Nephron (organoid): ENCODE results near the gene KATNA1.
A peak's percentile ranks its signal among the peaks of the same experiment; 100 is the strongest.

ENCODE experiments used
- H3K27ac Mint-ChIP-seq, 3 experiments: 2 replicates each; pipeline ENCODE4 v1.8.0; 2020; ENCODE audit warnings: mixed read lengths in 3 of 3, mild to moderate bottlenecking in 2 of 3, moderate library complexity in 1 of 3
- H3K27me3 Mint-ChIP-seq: 2 replicates; pipeline ENCODE4 v1.8.0; 2021; ENCODE audit warnings: low read depth, mild to moderate bottlenecking, moderate library complexity, mixed read lengths
- H3K36me3 Mint-ChIP-seq: 2 replicates; pipeline ENCODE4 v1.8.0; 2020; ENCODE audit warnings: low read depth, mixed read lengths
- H3K4me1 Mint-ChIP-seq: 2 replicates; pipeline ENCODE4 v1.8.0; 2020; ENCODE audit warnings: mixed read lengths
- H3K4me3 Mint-ChIP-seq, 3 experiments: 2 replicates each; pipeline ENCODE4 v1.8.0; 2020; ENCODE audit warnings: mild to moderate bottlenecking in 3 of 3, mixed read lengths in 3 of 3, moderate library complexity in 2 of 3
- H3K9me3 Mint-ChIP-seq: 2 replicates; pipeline ENCODE4 v1.8.0; 2020; ENCODE audit warnings: mixed read lengths
- TF ChIP-seq, protein P1 (sequence below), 3 experiments: fragments of 200-600 bp; sonication (generic); IDR thresholded peaks; one replicate each; pipeline ENCODE4 v1.5.0; 2021; ENCODE audit warnings: antibody characterized with exemption in 3 of 3; ENCODE audit not compliant: unreplicated experiment in 3 of 3

Gene KATNA1

DNA sequence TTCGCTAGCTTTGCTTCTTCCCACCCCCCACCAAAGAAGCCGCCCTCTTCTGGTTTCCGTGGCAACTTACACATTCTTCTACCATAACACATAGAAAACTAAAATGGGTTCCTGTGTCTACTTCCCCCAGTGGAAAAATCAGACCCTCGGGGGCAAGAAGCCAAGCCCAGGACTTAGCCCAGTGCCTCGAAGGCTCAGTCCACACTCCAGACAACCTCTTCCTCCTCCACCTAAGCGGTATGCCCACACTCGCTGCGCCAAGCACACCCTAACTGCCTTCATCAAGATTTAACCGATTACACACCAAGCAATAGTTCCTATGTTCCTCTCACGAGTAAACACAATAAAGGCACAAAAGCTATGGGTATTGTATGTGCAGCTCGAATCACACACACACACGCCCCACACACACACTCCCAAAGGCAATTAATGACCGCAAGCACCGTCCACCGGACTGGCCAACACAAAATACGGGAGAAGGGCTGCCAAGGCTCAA is 103.2 kb downstream of the KATNA1 start:
- peaks cover 40% of the 10 kb centered on the region for H3K4me1 Mint-ChIP-seq
- TF ChIP-seq, protein P1, sequence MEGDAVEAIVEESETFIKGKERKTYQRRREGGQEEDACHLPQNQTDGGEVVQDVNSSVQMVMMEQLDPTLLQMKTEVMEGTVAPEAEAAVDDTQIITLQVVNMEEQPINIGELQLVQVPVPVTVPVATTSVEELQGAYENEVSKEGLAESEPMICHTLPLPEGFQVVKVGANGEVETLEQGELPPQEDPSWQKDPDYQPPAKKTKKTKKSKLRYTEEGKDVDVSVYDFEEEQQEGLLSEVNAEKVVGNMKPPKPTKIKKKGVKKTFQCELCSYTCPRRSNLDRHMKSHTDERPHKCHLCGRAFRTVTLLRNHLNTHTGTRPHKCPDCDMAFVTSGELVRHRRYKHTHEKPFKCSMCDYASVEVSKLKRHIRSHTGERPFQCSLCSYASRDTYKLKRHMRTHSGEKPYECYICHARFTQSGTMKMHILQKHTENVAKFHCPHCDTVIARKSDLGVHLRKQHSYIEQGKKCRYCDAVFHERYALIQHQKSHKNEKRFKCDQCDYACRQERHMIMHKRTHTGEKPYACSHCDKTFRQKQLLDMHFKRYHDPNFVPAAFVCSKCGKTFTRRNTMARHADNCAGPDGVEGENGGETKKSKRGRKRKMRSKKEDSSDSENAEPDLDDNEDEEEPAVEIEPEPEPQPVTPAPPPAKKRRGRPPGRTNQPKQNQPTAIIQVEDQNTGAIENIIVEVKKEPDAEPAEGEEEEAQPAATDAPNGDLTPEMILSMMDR (IDR thresholded peaks at IDR 0.05; ENCODE audit: unreplicated experiment in 3 of 3), result no peak
- peaks cover 6% of the 10 kb centered on the region for H3K27me3 Mint-ChIP-seq
- peak overlapping the region; percentile 95 to 99 (median 98) for H3K4me3 Mint-ChIP-seq
- H3K9me3 Mint-ChIP-seq, result no peaks in the 10 kb centered on the region
- peak overlapping the region; percentile 92 to 99 (median 98) for H3K27ac Mint-ChIP-seq
- H3K36me3 Mint-ChIP-seq, result peaks cover 5% of the 10 kb centered on the region
